ENCODE data around the gene PARP16.

- TF ChIP-seq, protein P1, sequence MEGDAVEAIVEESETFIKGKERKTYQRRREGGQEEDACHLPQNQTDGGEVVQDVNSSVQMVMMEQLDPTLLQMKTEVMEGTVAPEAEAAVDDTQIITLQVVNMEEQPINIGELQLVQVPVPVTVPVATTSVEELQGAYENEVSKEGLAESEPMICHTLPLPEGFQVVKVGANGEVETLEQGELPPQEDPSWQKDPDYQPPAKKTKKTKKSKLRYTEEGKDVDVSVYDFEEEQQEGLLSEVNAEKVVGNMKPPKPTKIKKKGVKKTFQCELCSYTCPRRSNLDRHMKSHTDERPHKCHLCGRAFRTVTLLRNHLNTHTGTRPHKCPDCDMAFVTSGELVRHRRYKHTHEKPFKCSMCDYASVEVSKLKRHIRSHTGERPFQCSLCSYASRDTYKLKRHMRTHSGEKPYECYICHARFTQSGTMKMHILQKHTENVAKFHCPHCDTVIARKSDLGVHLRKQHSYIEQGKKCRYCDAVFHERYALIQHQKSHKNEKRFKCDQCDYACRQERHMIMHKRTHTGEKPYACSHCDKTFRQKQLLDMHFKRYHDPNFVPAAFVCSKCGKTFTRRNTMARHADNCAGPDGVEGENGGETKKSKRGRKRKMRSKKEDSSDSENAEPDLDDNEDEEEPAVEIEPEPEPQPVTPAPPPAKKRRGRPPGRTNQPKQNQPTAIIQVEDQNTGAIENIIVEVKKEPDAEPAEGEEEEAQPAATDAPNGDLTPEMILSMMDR (IDR thresholded peaks at IDR 0.05) = no peak
- TF ChIP-seq POLR2AphosphoS5 (IDR thresholded peaks at IDR 0.05) = no peak
Observed at GRCh38 chr15:65333148-65333820, 46.6 kb upstream of the PARP16 start.

All from esophagus muscularis mucosa (tissue), 3 donors.